GM21367 (cell line): ENCODE measurements around the gene CDH3.

Source experiments
- ATAC-seq: cut with Tn5 transposase; IDR thresholded peaks from one replicate; pipeline ENCODE4 v1.9.1; 2021; ENCODE audit not compliant: unreplicated experiment

The CDH3 gene

GRCh38 chr16:68644715-68645493 is at the start of gene CDH3:
Gene CDH3, plus strand, starts transcription at chr16:68645310. Its CDS starts 70 bp downstream, at chr16:68645380.
- ATAC-seq, result no peak

- no peak for ATAC-seq
Observed at GRCh38 chr16:68596266-68596665, 48.8 kb upstream of the CDH3 start.

- ATAC-seq, result no peak
Observed at GRCh38 chr16:68599586-68599985, 45.5 kb upstream of the CDH3 start.

DNA sequence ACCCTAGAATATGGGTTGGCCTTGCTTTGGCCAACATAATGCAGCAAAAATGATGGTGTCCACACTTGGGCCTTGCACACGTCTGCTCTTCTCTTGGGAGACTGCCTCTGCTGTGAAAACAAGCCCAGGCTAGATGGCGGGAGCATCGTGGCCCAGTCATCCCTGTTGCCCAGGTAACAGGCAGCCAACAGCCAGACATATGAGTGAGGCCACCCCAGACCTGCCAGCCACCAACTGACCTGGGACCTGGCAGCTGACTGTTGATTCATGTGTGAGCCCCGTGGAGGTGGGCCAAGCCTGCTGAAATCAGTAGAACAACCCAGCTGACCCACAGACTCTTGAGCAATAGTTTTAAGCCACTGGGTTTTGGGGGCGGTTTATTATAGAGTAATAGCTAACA is 39.4 kb upstream of the CDH3 start:
- ATAC-seq, result no peak

GRCh38 chr16:68607443-68607842 is 37.7 kb upstream of the CDH3 start:
- ATAC-seq, result no peak

DNA sequence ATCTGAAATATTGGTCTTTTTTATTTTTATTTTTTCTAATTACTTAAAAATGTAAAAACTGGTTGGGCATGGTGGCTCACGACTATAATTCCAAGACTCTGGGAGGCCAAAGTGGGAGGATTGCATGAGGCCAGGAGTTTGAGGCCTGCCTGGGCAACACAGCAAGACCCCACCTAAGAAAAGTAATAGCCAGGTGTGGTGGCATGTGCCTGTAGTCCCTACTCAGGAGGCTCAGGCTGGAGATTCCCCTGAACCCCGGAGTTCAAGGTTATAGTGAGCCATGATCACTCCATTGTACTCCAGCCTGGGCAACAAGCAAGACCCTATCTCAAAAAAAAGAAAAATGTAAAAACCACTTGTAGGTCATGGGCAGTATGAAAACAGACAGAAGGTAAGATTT is 36.8 kb upstream of the CDH3 start:
- ATAC-seq, result no peak

- ATAC-seq, result no peak
Observed at GRCh38 chr16:68612996-68613395, 32.1 kb upstream of the CDH3 start.

DNA sequence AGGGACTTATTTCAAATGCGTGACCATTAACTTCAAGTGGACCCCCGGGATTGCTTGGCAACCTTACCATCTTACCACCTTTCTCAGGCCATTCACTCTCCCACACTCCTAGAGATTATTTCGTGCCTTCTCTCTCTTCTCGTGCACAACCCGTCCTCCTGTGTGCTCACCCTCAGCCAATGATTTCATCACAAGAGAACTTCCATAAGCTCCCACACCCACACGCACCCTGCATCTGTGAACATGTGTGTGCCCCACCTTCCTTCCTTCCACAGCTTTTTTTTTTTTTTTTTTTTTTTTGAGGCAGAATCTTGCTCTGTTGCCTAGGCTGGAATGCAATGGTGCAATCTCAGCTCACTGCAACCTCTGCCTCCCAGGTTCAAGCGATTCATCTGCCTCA is 27.4 kb upstream of the CDH3 start:
- ATAC-seq, result no peak

DNA sequence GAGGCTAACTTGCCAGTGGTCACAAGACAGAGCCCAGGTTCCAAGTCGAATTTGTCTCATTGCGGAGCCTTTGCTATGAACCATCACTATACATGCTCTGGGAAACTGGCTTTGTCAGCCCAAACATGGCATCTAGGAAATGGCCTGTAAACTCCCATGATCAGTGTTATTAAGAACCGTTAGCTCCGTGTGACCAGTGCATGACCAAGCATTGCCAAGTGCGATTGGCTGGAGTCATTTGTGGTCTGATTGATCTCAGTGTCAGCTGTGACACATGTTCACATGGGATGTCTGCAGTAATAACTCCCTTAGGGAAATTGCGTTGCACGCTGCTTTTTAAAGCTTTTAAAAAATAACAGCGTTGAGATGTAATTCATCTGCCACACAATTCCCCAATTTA is 18.6 kb upstream of the CDH3 start:
- no peak for ATAC-seq

GRCh38 chr16:68627951-68628425 is 17.1 kb upstream of the CDH3 start:
- ATAC-seq, result no peak

DNA sequence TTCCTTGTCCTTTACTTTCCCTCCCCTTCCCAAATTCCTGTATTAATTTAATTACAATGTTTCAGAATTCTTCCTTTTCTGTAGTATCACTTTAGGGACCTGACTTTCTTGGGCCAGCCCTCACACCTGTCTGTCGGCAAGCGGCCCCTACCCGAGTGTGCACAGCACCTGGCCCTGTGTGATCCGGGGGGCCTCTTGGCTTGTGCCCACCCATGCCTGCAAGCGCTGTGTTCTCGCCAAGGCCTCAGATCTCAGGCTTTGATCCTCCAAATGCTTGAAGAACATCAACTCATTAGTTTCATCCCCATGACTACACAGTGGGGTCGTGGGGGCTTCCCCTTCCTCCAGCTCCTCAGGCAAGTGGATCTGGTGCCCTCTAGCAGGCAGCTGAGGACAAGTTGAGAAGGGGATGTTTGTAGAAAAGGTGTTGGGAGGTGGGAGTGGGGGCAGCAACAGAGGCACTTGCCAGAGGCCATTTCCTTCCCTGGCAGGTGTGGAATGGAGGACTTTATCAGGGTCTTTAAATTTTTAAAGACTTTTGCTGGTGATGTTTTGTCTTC is 15.7 kb upstream of the CDH3 start:
- no peak for ATAC-seq

GRCh38 chr16:68636064-68636560 is 9.0 kb upstream of the CDH3 start:
- no peak for ATAC-seq

DNA sequence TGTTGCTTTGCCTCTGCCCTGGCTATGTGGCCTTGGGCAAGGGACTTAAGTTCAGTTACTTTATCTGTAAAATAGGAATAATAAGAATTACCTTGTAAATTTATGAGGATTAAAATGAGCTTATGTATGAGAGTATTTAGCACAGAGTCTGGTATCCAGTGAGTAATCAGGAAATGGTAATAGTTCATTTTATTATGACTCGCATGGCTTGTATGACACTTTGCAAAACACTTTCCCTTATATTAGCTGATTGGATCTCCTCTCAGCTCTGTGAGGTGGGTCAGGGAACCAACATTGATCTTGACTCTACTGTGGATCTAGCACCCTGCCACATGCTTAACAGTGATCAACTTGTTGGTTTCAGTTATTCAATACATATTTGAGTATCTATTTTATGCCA is 8.3 kb upstream of the CDH3 start:
- no peak for ATAC-seq

DNA sequence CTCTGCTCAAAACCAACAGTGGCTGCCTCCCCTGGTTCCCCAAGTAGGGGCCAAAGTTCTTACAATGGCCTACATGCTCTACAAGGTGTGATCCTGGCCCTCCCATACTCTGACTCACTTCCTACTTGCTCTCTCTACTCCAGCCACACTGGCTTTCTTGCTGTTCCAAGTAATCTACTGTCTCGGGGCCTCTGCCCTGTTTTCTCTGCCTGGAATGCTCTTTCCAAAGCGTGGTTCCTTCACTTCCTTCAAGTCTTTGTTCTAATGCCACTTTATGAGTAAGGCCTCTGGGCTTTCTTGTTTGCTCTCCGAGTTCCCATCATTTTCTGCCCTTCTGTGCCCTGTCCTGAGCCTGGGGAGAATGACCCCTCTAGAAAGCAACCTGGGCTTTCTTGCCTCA is 4.1 kb upstream of the CDH3 start:
- no peak for ATAC-seq

- no peak for ATAC-seq
Observed at GRCh38 chr16:68642047-68642435, 3.1 kb upstream of the CDH3 start.

- no peak for ATAC-seq
Observed at GRCh38 chr16:68642436-68643101, 2.5 kb upstream of the CDH3 start.

- no peak for ATAC-seq
Observed at GRCh38 chr16:68643227-68643626, 1.9 kb upstream of the CDH3 start.

DNA sequence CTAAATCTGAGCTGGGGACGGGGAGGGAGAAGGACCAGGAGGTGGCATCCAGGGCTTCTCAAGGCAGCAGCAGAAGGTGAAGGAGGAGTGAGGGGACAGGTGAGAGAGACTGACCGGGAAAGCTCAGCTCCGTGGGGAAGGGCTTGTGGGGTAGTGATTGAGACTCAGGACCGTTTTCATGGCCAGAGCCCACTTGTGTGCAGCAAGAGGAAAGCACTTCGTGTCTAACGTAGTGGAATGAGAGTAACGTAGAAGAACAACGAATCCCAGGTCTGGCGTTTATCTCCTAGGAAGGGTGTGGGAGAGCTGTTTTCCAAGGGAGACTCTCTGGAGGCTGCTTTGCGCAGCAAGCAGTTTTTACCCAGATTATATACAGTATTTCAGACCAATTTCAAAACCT is 1.3 kb upstream of the CDH3 start:
- ATAC-seq, result no peak

GRCh38 chr16:68644296-68644695 is 814 bp upstream of the CDH3 start:
- ATAC-seq, result no peak

DNA sequence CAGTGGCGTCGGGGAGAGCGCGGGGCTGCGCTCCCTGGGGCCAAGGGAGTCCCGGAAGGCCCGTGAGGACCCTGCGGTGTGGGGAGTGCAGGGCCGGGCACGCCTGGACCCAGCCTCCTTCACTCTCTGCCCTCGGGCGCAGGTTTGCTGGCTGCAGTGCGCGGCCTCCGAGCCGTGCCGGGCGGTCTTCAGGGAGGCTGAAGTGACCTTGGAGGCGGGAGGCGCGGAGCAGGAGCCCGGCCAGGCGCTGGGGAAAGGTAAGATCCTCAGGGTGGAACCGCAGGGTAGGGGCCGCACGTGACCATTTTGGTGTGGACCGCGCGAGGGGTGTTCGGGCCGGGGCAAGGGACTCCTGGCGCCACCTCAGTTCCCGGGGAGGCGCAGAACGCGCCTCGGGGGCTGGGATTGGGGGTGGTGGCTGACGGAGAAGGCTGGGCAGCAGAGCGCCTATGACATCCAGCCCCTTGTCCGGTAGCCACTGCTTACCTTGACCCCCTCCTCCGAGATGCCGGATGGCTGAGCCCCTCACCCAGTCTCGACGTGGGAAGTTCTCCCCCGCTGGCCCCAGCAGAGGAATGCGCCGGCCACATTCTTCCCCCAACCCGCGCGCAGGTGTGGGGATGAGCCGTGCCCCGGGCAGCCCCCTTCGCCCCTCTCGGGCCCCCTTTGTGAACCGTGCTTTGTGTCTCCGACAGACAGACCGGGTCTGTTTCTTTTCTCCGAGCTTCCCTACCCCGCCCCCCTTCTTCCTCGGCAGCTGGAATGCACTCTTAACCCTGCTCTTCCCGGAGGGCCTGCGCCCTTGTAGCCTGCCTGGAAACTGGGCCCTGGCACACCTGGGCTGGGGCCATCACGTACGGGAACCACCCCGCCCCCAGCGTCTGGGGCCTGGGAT is 631 bp downstream of the CDH3 start:
- no peak for ATAC-seq
